Mucosa of descending colon (tissue), 3 donors: ENCODE data around the gene YWHAE. TPM values are rescaled to one million over a fixed set of nuclear protein-coding genes. Genes with fewer than 3 reads are reported as not detected.

Source experiments
- ATAC-seq: fragments of 200-7000 bp; cut with Tn5 transposase; one replicate; pipeline ENCODE4 v1.9.1; 2020; ENCODE audit warnings: mild to moderate bottlenecking, moderate library complexity
- DNase-seq, 3 donors: peaks; one replicate each; pipeline ENCODE4 v3.0.0-alpha.2; 2020
- H3K36me3 ChIP-seq: fragments of 200-600 bp; one replicate; pipeline ENCODE4 v1.8.0; 2021; ENCODE audit warnings: low read depth, mild to moderate bottlenecking
- H3K4me1 ChIP-seq: fragments of 200-600 bp; one replicate; pipeline ENCODE4 v1.8.0; 2021; ENCODE audit warnings: low read depth, mild to moderate bottlenecking
- H3K4me3 ChIP-seq: fragments of 200-600 bp; one replicate; pipeline ENCODE4 v1.8.0; 2021; ENCODE audit warnings: mild to moderate bottlenecking
- H3K9me3 ChIP-seq: fragments of 200-600 bp; one replicate; pipeline ENCODE4 v1.8.0; 2021; ENCODE audit warnings: mild to moderate bottlenecking
- CTCF ChIP-seq: fragments of 200-600 bp; IDR thresholded peaks from one replicate; pipeline ENCODE4 v1.8.0; 2022; ENCODE audit warnings: antibody characterized with exemption, mild to moderate bottlenecking
- intact Hi-C, 2 donors: fragments of 100-400 bp; cut with DNase I in 1 of 2; cut with micrococcal nuclease in 1 of 2; formaldehyde crosslinking; loops; one replicate each; pipeline versions ENCODE4 v1.11.0 to v1.11.1; 2022; cut with DNase I, micrococcal nuclease
- total RNA-seq, 3 donors: library from RNA; stranded (reverse); fragmentation: NEBNext Ultra II Directional in 2 of 3; extraction: Animal tissue kit (Norgen Biotek cat#: 25700) in 2 of 3; gene quantifications; one replicate each; pipeline versions ENCODE4 v1.2.1 to v1.2.4, GENCODE V29; 2021 to 2023
- donor health status: DM: no; HTN: no; CAD: no; lungs with moderate emphysema.
- donor health status: DM: no; HTN: no; CAD: no.
- donor health status: DM: no; HTN: yes; CAD: no.

YWHAE gene
- total RNA-seq, 3 donors from 2014 or later: 370 to 494 (median 380) TPM

DNA sequence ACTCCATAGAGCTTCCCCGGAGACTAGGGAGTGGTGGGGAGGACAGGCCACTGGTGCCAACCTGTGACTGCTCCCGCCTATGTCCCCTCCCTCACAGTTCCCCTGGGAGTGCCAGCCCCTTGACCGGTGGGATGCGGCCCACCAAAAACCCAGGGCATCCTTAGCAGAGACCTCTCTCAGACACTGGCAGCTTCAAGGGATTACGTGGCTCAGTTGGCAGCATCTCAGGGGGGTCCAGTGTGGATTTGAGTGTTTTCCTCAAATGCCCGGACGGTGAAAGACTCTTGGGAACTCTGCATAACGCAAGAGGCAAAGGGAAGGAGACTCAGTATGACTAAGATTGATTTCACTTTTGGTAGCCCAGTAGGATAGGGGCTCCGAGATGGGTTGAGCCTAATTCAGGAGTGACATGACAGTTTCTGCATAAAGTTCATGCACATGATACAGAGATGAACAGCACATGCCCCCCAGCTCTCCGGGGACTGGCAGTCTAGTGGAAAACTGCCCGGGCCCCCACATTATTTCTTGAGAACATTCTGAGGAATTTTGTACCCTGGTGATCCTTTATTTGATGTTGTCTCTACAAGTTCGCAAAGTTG, 70.2 kb downstream of the YWHAE start:
- intact Hi-C loops: loop anchor here in 1 of 2 donors (5.0 kb wide), 1 partner anchor 58 kb away; the partner anchor contains the start of gene BHLHA9
- ATAC-seq: no peak
- Histone ChIP-seq H3K36me3 (no peaks in the 10 kb centered on the region), H3K4me3 (no peak overlapping the region), H3K4me1 (peaks cover 6% of the 10 kb centered on the region), H3K9me3 (no peaks in the 10 kb centered on the region)
- no peak for DNase-seq
- no peak for TF ChIP-seq CTCF

DNA sequence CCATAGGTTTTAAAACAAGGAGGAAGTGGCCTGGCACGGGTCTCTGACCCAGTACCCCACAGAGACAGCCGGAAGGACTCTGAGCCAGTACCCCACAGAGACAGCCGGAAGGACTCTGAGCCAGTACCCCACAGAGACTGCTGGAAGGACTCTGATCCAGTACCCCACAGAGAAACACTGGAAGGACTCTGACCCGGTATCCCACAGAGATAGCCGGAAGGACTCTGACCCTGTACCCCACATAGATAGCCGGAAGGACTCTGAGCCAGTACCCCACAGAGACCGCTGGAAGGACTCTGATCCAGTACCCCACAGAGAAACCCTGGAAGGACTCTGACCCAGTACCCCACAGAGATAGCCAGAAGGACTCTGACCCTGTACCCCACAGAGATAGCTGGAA, 71.6 kb downstream of the YWHAE start:
- Histone ChIP-seq H3K4me3 (no peak overlapping the region), H3K4me1 (peaks cover 6% of the 10 kb centered on the region), H3K36me3 (no peaks in the 10 kb centered on the region), H3K9me3 (no peaks in the 10 kb centered on the region)
- ATAC-seq (no peak), DNase-seq (no peak)
- intact Hi-C loops: no loop called here
- TF ChIP-seq CTCF: no peak

- intact Hi-C loops: no loop called here
Measured at GRCh38 chr17:1325766-1326165, 74.3 kb downstream of the YWHAE start.

GRCh38 chr17:1324201-1324771, 75.7 kb downstream of the YWHAE start:
- H3K9me3 ChIP-seq: no peaks in the 10 kb centered on the region
- intact Hi-C loops: no loop called here
- H3K36me3 ChIP-seq: no peaks in the 10 kb centered on the region
- no peak for TF ChIP-seq CTCF
- H3K4me3 ChIP-seq: no peak overlapping the region
- no peak for DNase-seq
- no peak for ATAC-seq
- no peaks in the 10 kb centered on the region for H3K4me1 ChIP-seq

More at GRCh38 chr17:1325766-1326165, 74.3 kb downstream of the YWHAE start:
- H3K9me3 ChIP-seq: no peaks in the 10 kb centered on the region
- DNase-seq (no peak), ATAC-seq (no peak)
- H3K4me1 ChIP-seq: no peaks in the 10 kb centered on the region
- no peaks in the 10 kb centered on the region for H3K36me3 ChIP-seq
- no peak overlapping the region for H3K4me3 ChIP-seq
- TF ChIP-seq CTCF: no peak

GRCh38 chr17:1323336-1323735, 76.7 kb downstream of the YWHAE start:
- H3K36me3 ChIP-seq: no peaks in the 10 kb centered on the region
- intact Hi-C loops: no loop called here
- DNase-seq (no peak), ATAC-seq (no peak)
- H3K4me1 ChIP-seq: no peaks in the 10 kb centered on the region
- H3K4me3 ChIP-seq: no peak overlapping the region
- no peaks in the 10 kb centered on the region for H3K9me3 ChIP-seq
- no peak for TF ChIP-seq CTCF
